CD4-positive, alpha-beta T cell (primary cell): ENCODE data around the gene TARS3. TPM values are rescaled to one million over a fixed set of nuclear protein-coding genes. Genes with fewer than 3 reads are reported as not detected.

ENCODE experiments used
- ATAC-seq: fragments of 200-7000 bp; cut with Tn5 transposase; one replicate; pipeline ENCODE4 v1.10.0; 2022; ENCODE audit warnings: mild to moderate bottlenecking; ENCODE audit not compliant: poor library complexity
- CTCF ChIA-PET: fragments of 350-600 bp; sonication (Branson Sonifier 250); formaldehyde crosslinking; loops from one replicate; lab custom pipeline; 2021; ENCODE audit warnings: antibody characterized with exemption, inconsistent platforms; lab: Charles Lee
- POLR2A ChIA-PET: fragments of 350-600 bp; sonication (Branson Sonifier 250); formaldehyde crosslinking; loops from one replicate; lab custom pipeline; 2021; ENCODE audit warnings: antibody characterized with exemption, inconsistent platforms; lab: Charles Lee
- DNase-seq, 14 experiments: peaks; one replicate each; pipeline ENCODE4 v3.0.0-alpha.2; 2013 to 2020; ENCODE audit warnings: mixed read lengths in 2 of 14
- H3K27ac ChIP-seq, 2 donors: one replicate each; pipeline versions ENCODE4 v1.5.1 to v1.7.0; 2013; ENCODE audit warnings: low read length in 2 of 2, low read depth in 1 of 2, mild to moderate bottlenecking in 1 of 2
- H3K27me3 ChIP-seq, 2 experiments: 1 replicate in 1 of 2; 2 replicates in 1 of 2; pipeline versions ENCODE4 v1.6.1 to v1.7.0; 2013; ENCODE audit warnings: low read length in 2 of 2, control low read depth in 1 of 2, mild to moderate bottlenecking in 1 of 2, moderate library complexity in 1 of 2; ENCODE audit not compliant: insufficient read depth in 2 of 2, control insufficient read depth in 1 of 2
- H3K36me3 ChIP-seq: one replicate; pipeline ENCODE4 v1.6.1; 2013; ENCODE audit warnings: low read length, control low read depth; ENCODE audit not compliant: insufficient read depth
- H3K4me1 ChIP-seq: one replicate; pipeline ENCODE4 v1.6.1; 2013; ENCODE audit warnings: low read length, control low read depth; ENCODE audit not compliant: insufficient read depth
- H3K4me3 ChIP-seq: one replicate; pipeline ENCODE4 v1.5.1; 2013; ENCODE audit warnings: mild to moderate bottlenecking, low read length, moderate library complexity
- H3K9me3 ChIP-seq, 2 experiments: 1 replicate in 1 of 2; 2 replicates in 1 of 2; pipeline versions ENCODE4 v1.6.1 to v1.7.0; 2013; ENCODE audit warnings: low read length in 2 of 2, mild to moderate bottlenecking in 2 of 2, control low read depth in 1 of 2, moderate library complexity in 1 of 2; ENCODE audit not compliant: control insufficient read depth in 1 of 2, insufficient read depth in 1 of 2
- H3K27ac Mint-ChIP-seq: one replicate; pipeline ENCODE4 v1.8.0; 2020; ENCODE audit warnings: mixed read lengths
- H3K27me3 Mint-ChIP-seq: one replicate; pipeline ENCODE4 v1.8.0; 2021; ENCODE audit warnings: mixed read lengths
- H3K36me3 Mint-ChIP-seq: one replicate; pipeline ENCODE4 v1.8.0; 2021; ENCODE audit warnings: low read depth, mixed read lengths
- H3K4me1 Mint-ChIP-seq: one replicate; pipeline ENCODE4 v1.8.0; 2021; ENCODE audit warnings: low read depth, mixed read lengths
- H3K4me3 Mint-ChIP-seq: one replicate; pipeline ENCODE4 v1.8.0; 2020; ENCODE audit warnings: mild to moderate bottlenecking, mixed read lengths
- H3K9me3 Mint-ChIP-seq: one replicate; pipeline ENCODE4 v1.8.0; 2020; ENCODE audit warnings: mixed read lengths
- intact Hi-C, 2 experiments: fragments of 100-400 bp; cut with DNase I in 1 of 2; cut with micrococcal nuclease in 1 of 2; formaldehyde crosslinking; loops; one replicate each; pipeline versions ENCODE4 v1.15.1 to v1.9.0; 2023 to 2025; cut with DNase I, micrococcal nuclease
- total RNA-seq, 174 experiments: library from RNA in 2 of 174; stranded (reverse) in 2 of 174; gene quantifications; one replicate each; pipeline ENCODE4 v1.2.3 and lab custom pipeline; 2021 to 2026
- TF ChIP-seq, protein P1 (sequence below): fragments of 200-600 bp; IDR thresholded peaks from one replicate; pipeline ENCODE4 v1.8.0; 2022; ENCODE audit warnings: antibody characterized with exemption, mild to moderate bottlenecking

Gene TARS3
- total RNA-seq, 2 experiments from 2014 or later = 16.6 to 18.1 TPM

DNA sequence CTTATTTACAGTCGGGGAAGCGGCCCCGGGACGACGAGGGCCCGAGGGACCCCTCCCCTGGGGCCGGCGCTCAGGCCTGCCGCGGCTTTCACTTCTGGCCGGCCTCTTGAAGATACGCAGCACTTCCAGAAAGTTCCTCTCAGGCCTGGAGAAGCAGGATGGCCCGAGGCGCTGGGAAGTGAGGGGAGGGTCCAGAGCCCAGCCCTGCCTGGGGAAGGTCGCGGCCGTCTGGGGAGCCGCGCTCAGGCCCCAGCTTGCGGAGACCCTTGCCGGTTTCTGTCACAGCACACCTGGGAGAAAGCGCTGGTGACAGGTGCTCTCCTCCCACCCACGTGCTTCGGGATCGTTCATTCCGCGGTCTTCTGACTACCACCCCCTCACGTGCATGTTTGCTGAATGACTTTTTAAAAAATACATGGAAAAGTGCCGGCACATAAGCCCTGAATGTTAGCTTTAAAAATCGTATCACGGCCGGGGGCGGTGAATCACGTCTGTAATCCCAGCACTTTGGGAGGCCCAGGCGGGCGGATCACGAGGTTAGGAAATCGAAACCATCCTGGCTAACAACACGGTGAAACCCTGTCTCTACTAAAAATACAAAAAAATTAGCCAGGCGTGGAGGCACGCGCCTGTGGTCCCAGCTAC lies 71.4 kb downstream of the TARS3 start:
- peak in 1 of 14 experiments; percentile 9 for DNase-seq
- Histone ChIP-seq H3K4me1 (peaks cover 24% of the 10 kb centered on the region), H3K27ac (peak overlapping the region; percentile 96), H3K27me3 (no peaks in the 10 kb centered on the region), H3K9me3 (no peaks in the 10 kb centered on the region), H3K36me3 (peaks cover 41% of the 10 kb centered on the region), H3K4me3 (peak overlapping the region; percentile 82)
- POLR2A ChIA-PET = interaction anchor here (1.1 to 2.4 kb wide), 5 partner anchors 11 to 1051 kb away, joined by 4 to 33 read pairs (median 8); partner anchors contain the start of genes ASB7, LINS1, SNRPA1 and TARS3
- Mint-ChIP-seq H3K4me1 (peaks cover 45% of the 10 kb centered on the region), H3K36me3 (peaks cover 66% of the 10 kb centered on the region), H3K9me3 (no peaks in the 10 kb centered on the region), H3K27me3 (no peaks in the 10 kb centered on the region), H3K4me3 (peak overlapping the region; percentile 97), H3K27ac (peak overlapping the region; percentile 98)
- intact Hi-C loops = loop anchor here (1.0 to 5.0 kb wide), 5 partner anchors 69 to 566 kb away; partner anchors contain the start of genes SELENOS (in 1 of the 2), SNRPA1 (in 1 of the 2) and TARS3 (in 1 of the 2)
- no peak for ATAC-seq
- TF ChIP-seq, protein P1, sequence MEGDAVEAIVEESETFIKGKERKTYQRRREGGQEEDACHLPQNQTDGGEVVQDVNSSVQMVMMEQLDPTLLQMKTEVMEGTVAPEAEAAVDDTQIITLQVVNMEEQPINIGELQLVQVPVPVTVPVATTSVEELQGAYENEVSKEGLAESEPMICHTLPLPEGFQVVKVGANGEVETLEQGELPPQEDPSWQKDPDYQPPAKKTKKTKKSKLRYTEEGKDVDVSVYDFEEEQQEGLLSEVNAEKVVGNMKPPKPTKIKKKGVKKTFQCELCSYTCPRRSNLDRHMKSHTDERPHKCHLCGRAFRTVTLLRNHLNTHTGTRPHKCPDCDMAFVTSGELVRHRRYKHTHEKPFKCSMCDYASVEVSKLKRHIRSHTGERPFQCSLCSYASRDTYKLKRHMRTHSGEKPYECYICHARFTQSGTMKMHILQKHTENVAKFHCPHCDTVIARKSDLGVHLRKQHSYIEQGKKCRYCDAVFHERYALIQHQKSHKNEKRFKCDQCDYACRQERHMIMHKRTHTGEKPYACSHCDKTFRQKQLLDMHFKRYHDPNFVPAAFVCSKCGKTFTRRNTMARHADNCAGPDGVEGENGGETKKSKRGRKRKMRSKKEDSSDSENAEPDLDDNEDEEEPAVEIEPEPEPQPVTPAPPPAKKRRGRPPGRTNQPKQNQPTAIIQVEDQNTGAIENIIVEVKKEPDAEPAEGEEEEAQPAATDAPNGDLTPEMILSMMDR = no peak
- CTCF ChIA-PET = interaction anchor here (1.2 kb wide), 1 partner anchor 11 kb away, joined by 5 read pairs; no protein-coding TSS in a partner anchor

DNA sequence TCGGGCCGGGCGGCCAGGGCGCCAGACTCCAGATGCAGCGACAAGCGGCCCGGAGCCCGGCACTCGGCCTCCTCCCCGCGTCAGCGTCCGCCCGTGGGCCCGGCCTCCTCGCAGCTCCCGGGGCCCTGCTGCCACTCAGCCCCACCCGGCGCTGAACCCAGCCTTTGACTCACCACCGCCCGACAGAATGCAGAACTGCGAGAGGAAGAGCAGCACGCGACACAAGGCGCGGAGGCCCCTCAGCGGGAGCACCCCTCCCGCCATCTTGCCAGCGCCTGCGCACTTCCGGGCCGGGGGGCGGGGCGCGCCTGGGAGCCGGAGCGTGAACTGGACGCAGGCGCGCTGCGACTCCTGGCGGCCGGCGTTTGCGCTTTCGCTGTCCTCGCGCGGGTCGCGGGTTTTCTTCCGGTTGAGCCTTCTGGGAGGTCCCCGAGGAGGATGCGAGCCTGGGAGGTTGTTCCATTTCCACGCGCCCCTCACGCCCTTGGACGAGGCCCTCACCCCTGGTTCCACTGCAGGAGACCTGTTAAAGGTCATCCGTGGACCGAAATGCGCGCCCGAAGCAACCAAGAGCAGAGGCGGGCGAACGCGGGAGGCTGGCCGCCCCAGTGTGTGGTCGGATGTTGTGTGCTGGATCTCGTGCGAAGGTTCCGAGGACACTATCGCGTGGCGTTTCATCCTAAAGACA lies 72.0 kb downstream of the TARS3 start, which contains the start of gene TM2D3:
TSS of gene TM2D3 (minus strand) at position 284 of the 688 bp plus-strand sequence. CDS start at position 264, 20 bp downstream.
- DNase-seq = peak; percentile 89 to 99 (median 94)
- Histone ChIP-seq H3K4me3 (peak within 1 kb of the TSS; percentile 82), H3K4me1 (peaks cover 24% of the 10 kb centered on the region), H3K27me3 (no peaks in the 10 kb centered on the region), H3K9me3 (no peaks in the 10 kb centered on the region), H3K36me3 (peaks cover 43% of the 10 kb centered on the region), H3K27ac (peak within 1 kb of the TSS; percentile 96)
- no peaks in the 10 kb centered on the region for H3K27me3 Mint-ChIP-seq
- H3K27ac Mint-ChIP-seq = peak within 1 kb of the TSS; percentile 98
- ATAC-seq = peak; percentile 94
- H3K9me3 Mint-ChIP-seq = no peaks in the 10 kb centered on the region
- TF ChIP-seq, protein P1 = peak; percentile 82
- H3K4me1 Mint-ChIP-seq = peaks cover 48% of the 10 kb centered on the region
- ChIA-PET CTCF (interaction anchor here (0.8 to 1.3 kb wide), 5 partner anchors 10 to 400 kb away, joined by 3 to 10 read pairs (median 3); partner anchors contain the start of gene CHSY1), POLR2A (interaction anchor here (1.0 to 2.4 kb wide), 10 partner anchors 10 to 1050 kb away, joined by 4 to 33 read pairs (median 7); partner anchors contain the start of genes ASB7, LINS1, SNRPA1 and TARS3)
- intact Hi-C loops = loop anchor here (1.0 to 5.0 kb wide), 5 partner anchors 70 to 565 kb away; partner anchors contain the start of genes SELENOS (in 1 of the 2), SNRPA1 (in 1 of the 2) and TARS3 (in 1 of the 2)
- peaks cover 73% of the 10 kb centered on the region for H3K36me3 Mint-ChIP-seq
- peak within 1 kb of the TSS; percentile 97 for H3K4me3 Mint-ChIP-seq

DNA sequence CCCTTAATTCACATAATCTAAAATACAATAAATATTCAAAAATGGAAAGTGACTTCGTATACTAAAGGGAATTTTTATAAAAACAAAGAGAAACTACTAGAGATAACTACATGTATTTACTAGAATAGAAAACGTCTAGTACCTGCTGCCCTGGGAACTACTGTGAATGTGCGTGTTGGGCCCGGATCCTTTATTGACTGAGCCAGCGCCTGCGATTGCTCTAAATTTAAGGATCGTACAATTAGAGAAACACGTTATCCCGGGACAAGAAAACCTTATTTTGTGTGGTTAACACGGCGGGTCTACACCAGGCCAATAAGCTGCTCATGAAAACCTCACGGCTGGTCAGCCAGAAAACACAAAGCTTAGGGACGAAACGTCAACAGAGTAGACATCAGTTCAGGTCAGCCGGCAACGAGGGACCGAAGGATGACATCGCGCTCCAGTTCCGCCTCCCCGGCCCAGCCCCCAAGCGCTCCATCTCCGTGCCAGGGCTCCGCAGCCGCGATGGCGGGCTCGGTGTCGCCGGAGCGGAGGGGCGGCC lies 72.6 kb downstream of the TARS3 start:
- Mint-ChIP-seq H3K27ac (peak overlapping the region; percentile 98), H3K4me3 (peak overlapping the region; percentile 97), H3K9me3 (no peaks in the 10 kb centered on the region), H3K36me3 (peaks cover 73% of the 10 kb centered on the region), H3K4me1 (peaks cover 52% of the 10 kb centered on the region), H3K27me3 (no peaks in the 10 kb centered on the region)
- Histone ChIP-seq H3K27me3 (no peaks in the 10 kb centered on the region), H3K9me3 (no peaks in the 10 kb centered on the region), H3K4me1 (peaks cover 24% of the 10 kb centered on the region), H3K36me3 (peaks cover 46% of the 10 kb centered on the region), H3K4me3 (peak overlapping the region; percentile 82), H3K27ac (peak overlapping the region; percentile 96)
- ATAC-seq = peak; percentile 45
- DNase-seq = no peak
- POLR2A ChIA-PET = interaction anchor here (1.0 to 2.4 kb wide), 7 partner anchors 10 to 1050 kb away, joined by 4 to 33 read pairs (median 6); partner anchors contain the start of genes ASB7, LINS1, SNRPA1 and TARS3
- intact Hi-C loops = loop anchor here (1.0 to 5.0 kb wide), 5 partner anchors 71 to 564 kb away; partner anchors contain the start of genes SELENOS (in 1 of the 2), SNRPA1 (in 1 of the 2) and TARS3 (in 1 of the 2)
- CTCF ChIA-PET = interaction anchor here (0.8 to 1.3 kb wide), 4 partner anchors 9 to 400 kb away, joined by 3 to 10 read pairs (median 3); partner anchors contain the start of gene CHSY1
- TF ChIP-seq, protein P1 = no peak
